GM21576 (cell line): Measurements from ENCODE around the gene NEAT1.
"Not testable (repeated sequence)": the region's sequence is repeated elsewhere in the genome, so short reads cannot be mapped to it uniquely, and the experiment has no call there.

Source experiments
- ATAC-seq: cut with Tn5 transposase; IDR thresholded peaks from one replicate; pipeline ENCODE4 v1.9.1; 2021; ENCODE audit warnings: mild to moderate bottlenecking, moderate library complexity; ENCODE audit not compliant: unreplicated experiment

NEAT1 gene

GRCh38 chr11:65404638-65405339 lies 17.8 kb upstream of the NEAT1 start:
- no peak for ATAC-seq

DNA sequence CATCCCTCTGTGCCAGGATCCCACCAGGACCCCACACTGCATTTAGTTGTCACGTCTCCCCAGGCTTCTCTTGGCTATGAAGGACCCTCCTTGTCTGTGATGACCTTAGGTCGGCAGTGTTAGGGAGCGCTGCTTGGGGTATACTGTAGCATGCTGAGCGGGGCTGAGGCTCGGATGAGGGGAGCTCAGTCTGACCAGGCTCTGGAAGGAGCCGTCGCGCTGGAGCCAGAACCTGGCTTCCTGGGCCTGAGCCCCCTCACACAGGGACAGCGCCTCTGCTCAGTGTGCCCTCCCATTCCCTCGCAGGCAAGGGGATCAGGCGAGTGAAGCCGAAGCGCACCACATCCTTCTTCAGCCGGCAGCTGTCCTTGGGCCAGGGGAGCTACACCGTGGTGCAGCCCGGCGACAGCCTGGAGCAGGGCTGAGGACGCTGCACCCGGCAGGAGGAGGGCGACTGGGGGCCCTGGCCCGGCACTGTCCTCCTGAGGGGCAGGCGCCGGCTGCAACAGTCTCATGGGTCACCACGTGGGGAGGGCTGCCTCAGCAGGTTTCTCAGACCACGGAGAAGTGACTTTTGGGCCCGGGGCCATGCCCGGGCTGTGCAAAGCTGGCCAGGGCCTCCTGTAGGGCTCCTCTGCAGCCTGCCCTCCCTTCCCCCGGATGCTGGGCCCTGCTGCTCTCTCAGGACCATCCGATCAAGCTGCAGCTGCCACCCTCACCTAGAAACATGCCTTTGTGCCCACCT lies 11.5 kb upstream of the NEAT1 start:
- no peak for ATAC-seq

GRCh38 chr11:65411681-65412070 lies 10.9 kb upstream of the NEAT1 start:
- ATAC-seq: no peak

- no peak for ATAC-seq
Measured at GRCh38 chr11:65412271-65413076, 10.1 kb upstream of the NEAT1 start.

GRCh38 chr11:65413077-65413664 lies 9.4 kb upstream of the NEAT1 start:
- not testable (repeated sequence) for ATAC-seq

DNA sequence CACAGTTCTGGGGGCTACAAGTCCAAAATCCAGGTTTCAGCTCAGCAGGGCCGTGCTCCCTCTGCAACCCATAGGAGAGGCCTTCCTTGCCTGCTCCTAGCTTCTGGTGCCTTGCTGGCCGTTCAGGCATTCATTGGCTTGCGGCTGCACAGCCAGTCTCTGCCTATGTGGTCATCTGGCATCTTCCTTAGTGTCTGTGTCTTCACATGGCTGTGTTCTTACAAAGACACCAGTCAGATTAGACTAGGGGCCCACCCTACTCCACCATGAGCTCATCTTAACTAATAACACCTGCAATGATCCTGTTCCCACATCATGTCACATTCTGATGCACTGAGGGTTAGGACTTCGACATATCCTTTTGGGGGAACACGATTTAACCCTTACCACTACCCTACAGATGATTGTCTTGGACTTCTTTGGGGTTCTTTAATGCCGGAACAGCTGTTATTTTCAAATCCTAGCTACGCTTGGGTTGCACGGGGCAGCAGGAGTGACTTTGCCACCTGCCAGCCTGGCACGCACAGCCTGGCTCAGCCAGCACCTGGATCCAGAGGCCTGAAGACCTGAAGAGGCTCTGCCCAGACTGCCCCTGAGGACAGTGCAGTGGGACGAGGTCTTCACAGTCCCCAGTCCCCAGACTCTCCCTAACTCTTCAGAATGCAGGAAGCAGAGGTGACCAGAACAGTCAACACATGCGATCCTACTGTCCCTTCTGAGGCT lies 7.7 kb upstream of the NEAT1 start:
- ATAC-seq: no peak

DNA sequence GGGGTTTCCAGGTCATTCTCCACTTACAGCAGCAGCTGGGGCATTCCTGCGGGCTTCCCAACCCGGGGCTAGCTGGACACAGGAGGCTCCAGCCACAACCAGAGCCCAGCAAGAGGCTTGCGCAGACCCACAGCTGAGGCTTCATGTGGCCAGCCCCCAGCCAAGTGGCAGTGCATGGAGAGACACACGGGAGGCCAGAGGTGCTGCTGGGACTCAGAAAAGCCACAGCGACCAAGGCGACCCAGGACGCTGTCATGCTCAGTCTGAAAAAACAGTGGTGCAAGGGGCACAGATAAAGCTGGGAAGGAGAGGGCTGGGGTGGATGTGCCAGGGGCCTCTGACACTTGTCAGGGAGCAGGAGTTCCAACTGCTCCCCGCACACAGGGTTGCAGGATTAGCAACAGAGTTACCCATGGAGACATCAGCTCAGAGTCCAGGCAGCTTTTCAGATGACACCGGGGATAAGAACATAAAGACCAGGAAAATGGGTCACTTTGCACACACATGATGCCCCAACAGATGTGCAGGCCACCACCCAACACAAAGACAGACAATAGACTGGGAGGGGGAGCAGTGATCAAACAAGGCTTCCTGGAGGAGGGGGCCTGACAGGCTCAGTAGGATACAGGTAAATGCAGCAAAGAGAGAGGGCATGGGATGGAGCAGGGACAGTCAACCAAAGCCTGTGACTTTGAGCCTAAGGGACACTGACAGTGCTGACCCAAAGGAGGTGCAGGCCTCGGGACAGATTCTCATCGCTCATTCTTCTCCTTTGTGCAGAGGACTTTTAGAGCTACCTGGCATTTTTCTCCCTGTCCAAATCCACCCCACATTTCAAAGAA lies 6.9 kb upstream of the NEAT1 start:
- ATAC-seq: no peak

GRCh38 chr11:65416341-65416824 lies 6.2 kb upstream of the NEAT1 start:
- peak; percentile 32 for ATAC-seq

GRCh38 chr11:65416841-65417701 lies 5.5 kb upstream of the NEAT1 start:
- no peak for ATAC-seq

- ATAC-seq: no peak
Measured at GRCh38 chr11:65417702-65418430, 4.7 kb upstream of the NEAT1 start.

DNA sequence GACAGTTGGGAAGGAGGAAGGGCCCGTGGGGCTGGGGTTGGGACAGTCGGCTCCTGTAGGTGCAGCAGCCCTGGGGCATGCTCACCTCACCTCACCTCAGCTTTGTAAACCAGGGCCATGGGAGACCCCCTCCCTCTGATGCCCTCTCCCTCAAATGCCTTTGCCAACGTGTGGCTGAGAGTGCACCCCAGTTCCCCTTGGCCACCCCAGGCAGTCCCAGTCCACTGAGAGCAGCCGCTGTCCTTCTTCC lies 4.2 kb upstream of the NEAT1 start:
- ATAC-seq: no peak

DNA sequence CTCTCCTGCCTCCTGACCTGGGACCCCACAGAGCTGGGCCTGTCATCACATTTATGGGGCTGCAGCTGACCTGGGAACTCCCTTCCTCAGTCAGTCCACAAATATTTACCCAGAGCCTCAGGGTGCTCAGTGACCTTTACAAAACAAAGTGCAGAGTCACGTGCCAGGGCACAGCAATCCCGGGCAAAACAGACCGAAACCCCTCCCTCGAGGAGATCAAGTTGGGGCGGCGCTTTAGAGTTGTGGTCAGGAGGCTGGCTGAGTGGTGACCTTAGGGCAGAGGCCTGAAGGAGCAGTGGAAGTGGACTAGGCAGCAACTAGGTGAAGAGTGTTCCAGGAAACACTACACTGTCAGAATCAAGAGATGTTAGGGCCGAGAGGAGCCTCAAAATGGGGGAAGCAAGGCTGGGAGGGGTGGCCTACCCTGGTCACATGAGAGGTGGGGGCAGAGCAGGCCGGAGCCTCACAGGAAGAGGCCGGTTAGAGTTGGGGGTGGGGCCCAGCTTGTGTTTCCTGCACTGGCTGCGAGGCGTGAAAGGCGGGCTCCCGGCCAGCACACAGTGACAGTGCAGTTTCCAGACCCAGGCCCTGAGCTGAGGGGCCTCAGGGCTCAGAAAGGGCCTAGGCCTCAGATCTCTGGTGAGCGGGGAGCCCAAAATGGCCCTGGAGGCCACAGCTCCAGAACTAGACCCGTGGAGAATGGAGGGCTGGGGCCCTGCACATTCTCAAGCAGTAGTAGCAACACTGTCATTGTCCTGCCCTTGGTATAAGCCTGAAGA lies 3.7 kb upstream of the NEAT1 start:
- ATAC-seq: peak; percentile 34

DNA sequence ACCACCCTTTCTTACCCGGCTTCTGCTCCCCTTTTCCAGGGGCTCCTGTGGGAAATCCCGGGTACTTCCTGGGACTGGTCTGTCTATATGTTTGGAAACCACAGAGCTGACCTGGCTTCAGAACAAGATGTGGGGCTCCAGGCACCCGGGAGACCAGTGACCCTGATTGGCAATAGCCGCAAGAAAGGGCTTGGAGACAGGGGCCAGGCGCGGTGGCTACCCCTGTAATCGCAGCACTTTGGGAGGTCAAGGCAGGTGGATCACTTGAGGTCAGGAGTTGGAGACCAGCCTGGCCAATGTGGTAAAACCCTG lies 3.2 kb upstream of the NEAT1 start:
- no peak for ATAC-seq

- no peak for ATAC-seq
Measured at GRCh38 chr11:65419772-65420481, 2.7 kb upstream of the NEAT1 start.

GRCh38 chr11:65420506-65420905 lies 2.1 kb upstream of the NEAT1 start:
- no peak for ATAC-seq

- ATAC-seq: no peak
Measured at GRCh38 chr11:65420979-65421793, 1.4 kb upstream of the NEAT1 start.
